ENCODE results near the gene C12orf43. TPM values are rescaled to one million over a fixed set of nuclear protein-coding genes. Genes with fewer than 3 reads are reported as not detected.

C12orf43 gene
- total RNA-seq, 1 donor from 2014 or later: 16.5 TPM

GRCh38 chr12:120955232-120955631 lies 61.1 kb downstream of the C12orf43 start:
- no peak for TF ChIP-seq CTCF (IDR thresholded peaks at IDR 0.05; ENCODE audit: insufficient read depth, low read length, poor library complexity, severe bottlenecking)
- no peak for DNase-seq (ENCODE audit: low read depth)
- no peaks in the 10 kb centered on the region for H3K27me3 ChIP-seq (ENCODE audit: control insufficient read depth, insufficient read depth, low read length)

DNA sequence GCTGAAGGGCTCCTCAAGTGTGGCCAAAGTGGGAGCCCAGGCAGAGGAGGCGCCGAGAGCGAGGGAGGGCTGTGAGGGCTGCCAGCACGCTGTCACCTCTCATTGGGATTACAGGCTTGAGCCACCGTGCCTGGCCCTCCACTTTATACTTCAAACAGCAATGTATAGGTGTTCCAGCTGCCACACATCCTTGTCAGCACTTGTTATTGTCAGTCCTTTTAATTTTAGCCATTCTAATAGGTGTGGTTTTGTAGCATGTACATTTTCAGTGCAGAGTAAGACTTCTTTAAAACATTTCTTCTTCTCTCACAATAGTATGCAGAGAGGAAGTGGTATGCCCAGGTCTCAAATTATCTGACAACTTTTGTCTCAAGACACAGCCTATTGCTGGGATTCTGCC lies 65.5 kb downstream of the C12orf43 start:
- Histone ChIP-seq H3K4me3 (ENCODE audit: low read depth, low read length) (no peak overlapping the region), H3K27me3 (ENCODE audit: control insufficient read depth, insufficient read depth, low read length) (no peaks in the 10 kb centered on the region), H3K36me3 (ENCODE audit: control insufficient read depth, insufficient read depth, low read length) (no peaks in the 10 kb centered on the region)
- no peak for TF ChIP-seq CTCF (IDR thresholded peaks at IDR 0.05; ENCODE audit: insufficient read depth, low read length, poor library complexity, severe bottlenecking)
- no peak for DNase-seq (ENCODE audit: low read depth)

More at GRCh38 chr12:120955232-120955631, 61.1 kb downstream of the C12orf43 start:
- no peaks in the 10 kb centered on the region for H3K36me3 ChIP-seq (ENCODE audit: control insufficient read depth, insufficient read depth, low read length)
- H3K4me3 ChIP-seq (ENCODE audit: low read depth, low read length): no peak overlapping the region

Other genes starting within 250 kb of the C12orf43 start
- 22.3 and 24.3 TPM in 2 replicates for gene SPPL3, start 112.1 kb downstream of the C12orf43 start, total RNA-seq
- gene HNF1A, start 37.9 kb downstream of the C12orf43 start, total RNA-seq: 0.25 and 0.89 TPM in 2 replicates
- 0.58 and 1.4 TPM in 2 replicates for gene OASL, start 22.8 kb upstream of the C12orf43 start, total RNA-seq
- 0.29 and 0.96 TPM in 2 replicates for gene P2RX7, start 116.4 kb upstream of the C12orf43 start, total RNA-seq
- 105 and 119 TPM in 2 replicates for gene P2RX4, start 193.6 kb upstream of the C12orf43 start, total RNA-seq